ENCODE results near the gene EPHA5.

The EPHA5 gene

DNA sequence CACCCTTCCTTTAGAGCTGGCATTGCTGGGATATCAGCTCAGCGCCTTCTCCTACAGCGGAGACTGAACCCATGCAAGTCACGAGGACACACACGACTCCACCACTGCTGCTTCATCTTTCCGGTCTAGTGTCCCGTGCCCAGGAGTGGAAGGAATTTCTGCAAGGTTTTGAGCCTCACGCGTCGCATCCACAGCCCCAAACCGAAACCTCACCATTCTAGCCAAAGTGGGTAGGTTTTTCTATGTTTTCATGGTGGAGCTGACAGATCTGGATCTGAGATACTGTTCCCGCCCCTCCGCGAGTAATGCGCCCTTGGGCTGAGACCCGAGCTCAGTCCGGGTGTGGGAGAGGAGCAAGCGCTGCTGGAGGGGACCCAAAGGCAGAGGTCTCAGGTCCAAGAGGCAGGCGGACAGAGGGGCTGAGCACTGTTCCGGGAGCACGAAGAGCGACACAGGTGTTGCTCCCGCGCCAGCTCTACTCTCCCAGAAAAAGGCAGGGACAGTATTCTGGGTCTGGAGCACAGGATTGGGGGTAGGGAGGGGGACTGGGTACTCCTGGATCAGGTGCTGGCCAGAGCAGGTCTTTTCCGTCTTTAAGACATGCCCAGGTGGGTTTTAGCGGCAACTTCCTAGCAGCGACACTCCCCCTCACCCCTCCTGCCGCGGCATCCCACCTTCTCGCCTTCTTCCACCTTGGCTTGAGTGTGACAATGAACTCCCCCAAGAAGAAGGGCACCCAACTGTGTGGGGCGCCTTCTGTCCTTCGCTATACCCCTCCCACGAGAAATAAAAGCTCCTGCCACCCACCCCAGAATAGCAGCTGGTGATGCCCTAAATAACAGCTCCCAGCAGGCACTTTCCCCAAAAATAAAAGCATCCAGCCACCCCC is 1.8 kb downstream of the EPHA5 start:
- FAIRE-seq (no peak), DNase-seq (ENCODE audit: insufficient read length, low spot score) (no peak)
- TF ChIP-seq, protein P1, sequence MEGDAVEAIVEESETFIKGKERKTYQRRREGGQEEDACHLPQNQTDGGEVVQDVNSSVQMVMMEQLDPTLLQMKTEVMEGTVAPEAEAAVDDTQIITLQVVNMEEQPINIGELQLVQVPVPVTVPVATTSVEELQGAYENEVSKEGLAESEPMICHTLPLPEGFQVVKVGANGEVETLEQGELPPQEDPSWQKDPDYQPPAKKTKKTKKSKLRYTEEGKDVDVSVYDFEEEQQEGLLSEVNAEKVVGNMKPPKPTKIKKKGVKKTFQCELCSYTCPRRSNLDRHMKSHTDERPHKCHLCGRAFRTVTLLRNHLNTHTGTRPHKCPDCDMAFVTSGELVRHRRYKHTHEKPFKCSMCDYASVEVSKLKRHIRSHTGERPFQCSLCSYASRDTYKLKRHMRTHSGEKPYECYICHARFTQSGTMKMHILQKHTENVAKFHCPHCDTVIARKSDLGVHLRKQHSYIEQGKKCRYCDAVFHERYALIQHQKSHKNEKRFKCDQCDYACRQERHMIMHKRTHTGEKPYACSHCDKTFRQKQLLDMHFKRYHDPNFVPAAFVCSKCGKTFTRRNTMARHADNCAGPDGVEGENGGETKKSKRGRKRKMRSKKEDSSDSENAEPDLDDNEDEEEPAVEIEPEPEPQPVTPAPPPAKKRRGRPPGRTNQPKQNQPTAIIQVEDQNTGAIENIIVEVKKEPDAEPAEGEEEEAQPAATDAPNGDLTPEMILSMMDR (IDR thresholded peaks at IDR 0.05; ENCODE audit: insufficient read depth, missing control alignments), result no peak

DNA sequence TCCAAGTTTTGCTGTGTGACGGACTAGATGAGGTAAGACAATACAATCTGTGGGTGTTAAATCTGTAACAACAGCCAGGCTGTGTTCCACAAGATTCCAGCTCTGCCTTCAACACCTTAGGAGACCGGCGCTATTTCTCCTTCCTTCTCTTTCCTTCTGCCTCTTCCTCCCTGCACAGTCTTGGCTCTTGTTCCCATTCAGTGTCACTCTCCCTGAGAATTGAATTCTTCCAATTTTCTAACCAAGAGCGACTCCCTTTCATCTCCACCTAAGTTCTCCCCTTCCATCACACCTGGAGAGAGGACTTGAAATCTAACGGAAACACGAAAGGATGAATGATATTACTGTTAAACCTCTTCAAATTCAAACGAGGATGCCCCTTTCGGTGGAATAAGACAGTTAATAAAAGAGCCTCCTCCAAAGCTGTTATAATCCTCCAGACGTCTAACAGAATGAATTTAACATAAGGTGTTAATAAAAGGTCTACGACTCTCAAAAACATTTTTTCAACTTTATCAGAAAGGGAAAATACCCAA is 2.7 kb downstream of the EPHA5 start:
- DNase-seq (ENCODE audit: insufficient read length, low spot score) (no peak), FAIRE-seq (no peak)
- TF ChIP-seq, protein P1 (IDR thresholded peaks at IDR 0.05; ENCODE audit: insufficient read depth, missing control alignments), result no peak

DNA sequence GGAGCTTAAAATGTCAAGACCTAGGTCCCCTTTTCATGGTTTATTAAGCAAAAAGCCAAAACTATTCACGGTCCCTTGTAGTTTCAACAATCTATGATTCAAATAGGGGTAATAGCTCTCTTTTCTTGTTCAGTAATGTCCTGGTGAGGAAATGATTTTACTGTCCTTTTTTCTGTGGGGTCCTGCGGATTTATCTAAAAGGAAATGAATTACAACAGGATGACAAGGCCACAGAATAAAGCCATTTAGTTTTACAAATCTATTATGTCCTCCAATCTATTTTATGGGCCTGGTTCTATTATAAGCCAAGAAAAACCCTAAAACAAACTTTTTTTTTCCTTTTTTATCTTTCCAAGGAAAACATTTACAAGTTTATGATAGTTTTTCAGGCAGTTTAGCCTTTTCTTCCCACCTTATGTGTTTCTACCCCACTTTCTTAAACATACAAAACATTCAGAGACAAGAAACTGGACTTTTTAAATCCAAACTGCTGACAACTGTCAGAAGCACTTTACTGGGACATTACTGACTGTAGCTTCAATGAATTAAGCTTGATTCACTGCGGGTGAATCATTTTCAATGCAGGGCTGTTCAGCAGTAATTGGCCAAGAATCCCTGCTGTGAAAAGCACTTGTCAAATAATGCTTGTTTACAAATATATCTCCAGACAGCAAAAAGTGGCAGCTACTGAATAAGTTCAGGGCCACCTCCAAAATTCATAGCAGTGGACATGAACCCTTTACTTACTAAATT is 4.3 kb downstream of the EPHA5 start:
- FAIRE-seq, result no peak
- DNase-seq (ENCODE audit: insufficient read length, low spot score), result no peak
- TF ChIP-seq, protein P1 (IDR thresholded peaks at IDR 0.05; ENCODE audit: insufficient read depth, missing control alignments), result no peak

- TF ChIP-seq, protein P1 (IDR thresholded peaks at IDR 0.05; ENCODE audit: insufficient read depth, missing control alignments), result no peak
- DNase-seq (ENCODE audit: insufficient read length, low spot score) (no peak), FAIRE-seq (no peak)
These were observed 8.8 kb downstream of the EPHA5 start for GRCh38 chr4:65661471-65661870.

- TF ChIP-seq, protein P1 (IDR thresholded peaks at IDR 0.05; ENCODE audit: insufficient read depth, missing control alignments), result no peak
- DNase-seq (ENCODE audit: insufficient read length, low spot score) (no peak), FAIRE-seq (no peak)
These were observed 12.2 kb downstream of the EPHA5 start for GRCh38 chr4:65658117-65658516.

DNA sequence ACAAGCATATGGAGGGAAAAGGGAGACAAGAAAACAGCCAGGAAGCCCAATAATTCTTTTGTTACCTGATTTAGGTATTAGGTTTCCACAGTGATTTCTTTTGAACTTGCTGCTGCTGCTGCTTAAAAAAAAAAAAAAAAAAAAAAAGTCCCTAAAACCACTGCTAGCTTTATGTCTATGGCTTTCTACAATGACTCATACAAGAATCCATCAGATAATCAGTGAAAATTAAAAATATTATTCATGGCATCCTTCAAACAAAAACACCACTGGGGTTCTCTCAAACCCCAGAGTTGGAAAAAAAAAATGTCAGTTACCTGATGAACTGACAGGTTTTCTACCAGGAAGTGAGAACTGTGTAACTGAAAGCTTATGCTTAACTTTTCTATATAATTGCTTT is 14.3 kb downstream of the EPHA5 start:
- TF ChIP-seq, protein P1 (IDR thresholded peaks at IDR 0.05; ENCODE audit: insufficient read depth, missing control alignments), result no peak
- DNase-seq (ENCODE audit: insufficient read length, low spot score), result no peak
- FAIRE-seq, result no peak
